Activated naive CD8-positive, alpha-beta T cell treated with anti-CD3 and anti-CD28 coated beads, Interleukin-2, amount 50 U/mL, for 24 hours (primary cell): Measurements from ENCODE around the gene CLDN2.
"Not testable (repeated sequence)": the region's sequence is repeated elsewhere in the genome, so short reads cannot be mapped to it uniquely, and the experiment has no call there.

Experiments
- ATAC-seq: fragments of 150-1000 bp; cut with Tn5 transposase; one replicate; pipeline ENCODE4 v1.10.0; 2021
- DNase-seq: peaks from one replicate; pipeline ENCODE4 v3.0.0; 2021
- H3K27ac Mint-ChIP-seq: one replicate; pipeline ENCODE4 v1.8.0; 2021; ENCODE audit warnings: mild to moderate bottlenecking, mixed read lengths
- H3K27me3 Mint-ChIP-seq: one replicate; pipeline ENCODE4 v1.8.0; 2021; ENCODE audit warnings: mixed read lengths
- H3K36me3 Mint-ChIP-seq: one replicate; pipeline ENCODE4 v1.8.0; 2021; ENCODE audit warnings: low read depth, mixed read lengths
- H3K4me1 Mint-ChIP-seq: one replicate; pipeline ENCODE4 v1.8.0; 2021; ENCODE audit warnings: mixed read lengths
- H3K4me3 Mint-ChIP-seq: one replicate; pipeline ENCODE4 v1.8.0; 2021; ENCODE audit warnings: mild to moderate bottlenecking, moderate library complexity, mixed read lengths
- H3K9me3 Mint-ChIP-seq: one replicate; pipeline ENCODE4 v1.8.0; 2021; ENCODE audit warnings: mixed read lengths

Gene CLDN2

GRCh38 chrX:106963111-106963510 is 42.9 kb downstream of the CLDN2 start:
- H3K4me3 Mint-ChIP-seq, result no peak overlapping the region
- H3K9me3 Mint-ChIP-seq, result peaks cover 5% of the 10 kb centered on the region
- ATAC-seq (no peak), DNase-seq (no peak)
- no peaks in the 10 kb centered on the region for H3K4me1 Mint-ChIP-seq
- no peak overlapping the region for H3K27ac Mint-ChIP-seq
- peaks cover 25% of the 10 kb centered on the region for H3K36me3 Mint-ChIP-seq
- H3K27me3 Mint-ChIP-seq, result no peaks in the 10 kb centered on the region

- no peak overlapping the region for H3K4me3 Mint-ChIP-seq
- peaks cover 5% of the 10 kb centered on the region for H3K9me3 Mint-ChIP-seq
- H3K27ac Mint-ChIP-seq, result no peak overlapping the region
- H3K36me3 Mint-ChIP-seq, result peaks cover 35% of the 10 kb centered on the region
- H3K27me3 Mint-ChIP-seq, result no peaks in the 10 kb centered on the region
- no peak for ATAC-seq
- H3K4me1 Mint-ChIP-seq, result no peaks in the 10 kb centered on the region
- DNase-seq, result no peak
These were observed 44.1 kb downstream of the CLDN2 start for GRCh38 chrX:106964290-106964689.

GRCh38 chrX:106966547-106966946 is 46.3 kb downstream of the CLDN2 start:
- not testable (repeated sequence) for DNase-seq, H3K9me3 Mint-ChIP-seq, H3K4me3 Mint-ChIP-seq, ATAC-seq, H3K27ac Mint-ChIP-seq, H3K27me3 Mint-ChIP-seq, H3K4me1 Mint-ChIP-seq
- H3K36me3 Mint-ChIP-seq, result peaks cover 37% of the 10 kb centered on the region

- H3K4me3 Mint-ChIP-seq, result no peak overlapping the region
- H3K36me3 Mint-ChIP-seq, result peaks cover 21% of the 10 kb centered on the region
- no peaks in the 10 kb centered on the region for H3K4me1 Mint-ChIP-seq
- DNase-seq (no peak), ATAC-seq (no peak)
- H3K27me3 Mint-ChIP-seq, result no peaks in the 10 kb centered on the region
- no peak overlapping the region for H3K27ac Mint-ChIP-seq
- no peaks in the 10 kb centered on the region for H3K9me3 Mint-ChIP-seq
These were observed 52.7 kb downstream of the CLDN2 start for GRCh38 chrX:106972896-106973295.

GRCh38 chrX:106973433-106974149 is 53.4 kb downstream of the CLDN2 start:
- ATAC-seq (no peak), DNase-seq (no peak)
- Mint-ChIP-seq H3K27me3 (no peaks in the 10 kb centered on the region), H3K4me1 (no peaks in the 10 kb centered on the region), H3K36me3 (peaks cover 16% of the 10 kb centered on the region), H3K4me3 (no peak overlapping the region), H3K27ac (no peak overlapping the region), H3K9me3 (no peaks in the 10 kb centered on the region)

- H3K36me3 Mint-ChIP-seq, result peaks cover 6% of the 10 kb centered on the region
- no peaks in the 10 kb centered on the region for H3K4me1 Mint-ChIP-seq
- no peaks in the 10 kb centered on the region for H3K27me3 Mint-ChIP-seq
- ATAC-seq (no peak), DNase-seq (no peak)
- H3K9me3 Mint-ChIP-seq, result no peaks in the 10 kb centered on the region
- H3K4me3 Mint-ChIP-seq, result no peak overlapping the region
- no peak overlapping the region for H3K27ac Mint-ChIP-seq
These were observed 56.2 kb downstream of the CLDN2 start for GRCh38 chrX:106976416-106976815.
